22Rv1 (cell line): ENCODE measurements around the gene CARS1.

ENCODE experiments used
- ZFX ChIP-seq: fragments of 450-650 bp; IDR thresholded peaks from 2 replicates; pipeline ENCODE4 v1.6.1; 2017; ENCODE audit warnings: antibody characterized with exemption, borderline replicate concordance
- TF ChIP-seq, protein P1 (sequence below): fragments of 450-650 bp; IDR thresholded peaks from 2 replicates; pipeline ENCODE4 v1.5.1; 2017; ENCODE audit warnings: mild to moderate bottlenecking

DNA sequence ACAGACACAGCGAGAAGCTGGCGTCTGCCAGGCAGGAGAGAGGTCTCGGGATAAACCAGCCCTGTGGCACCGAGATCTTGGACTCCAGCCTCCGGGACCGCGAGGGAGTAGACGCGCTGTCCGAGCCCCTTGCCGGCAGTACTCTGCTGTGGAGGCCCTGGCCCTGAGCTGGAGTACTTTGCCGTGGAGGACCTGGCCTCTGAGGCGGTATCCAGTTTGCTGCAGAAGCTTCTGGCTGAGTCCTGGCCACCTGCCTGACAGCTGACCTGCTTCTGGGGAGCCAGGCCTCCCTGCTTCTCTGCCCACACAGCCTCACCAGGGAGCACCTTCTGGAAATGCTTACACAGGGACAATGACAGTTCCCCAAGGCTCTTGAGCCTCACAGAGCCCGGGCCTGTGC lies 31.6 kb upstream of the CARS1 start:
- TF ChIP-seq, protein P1, sequence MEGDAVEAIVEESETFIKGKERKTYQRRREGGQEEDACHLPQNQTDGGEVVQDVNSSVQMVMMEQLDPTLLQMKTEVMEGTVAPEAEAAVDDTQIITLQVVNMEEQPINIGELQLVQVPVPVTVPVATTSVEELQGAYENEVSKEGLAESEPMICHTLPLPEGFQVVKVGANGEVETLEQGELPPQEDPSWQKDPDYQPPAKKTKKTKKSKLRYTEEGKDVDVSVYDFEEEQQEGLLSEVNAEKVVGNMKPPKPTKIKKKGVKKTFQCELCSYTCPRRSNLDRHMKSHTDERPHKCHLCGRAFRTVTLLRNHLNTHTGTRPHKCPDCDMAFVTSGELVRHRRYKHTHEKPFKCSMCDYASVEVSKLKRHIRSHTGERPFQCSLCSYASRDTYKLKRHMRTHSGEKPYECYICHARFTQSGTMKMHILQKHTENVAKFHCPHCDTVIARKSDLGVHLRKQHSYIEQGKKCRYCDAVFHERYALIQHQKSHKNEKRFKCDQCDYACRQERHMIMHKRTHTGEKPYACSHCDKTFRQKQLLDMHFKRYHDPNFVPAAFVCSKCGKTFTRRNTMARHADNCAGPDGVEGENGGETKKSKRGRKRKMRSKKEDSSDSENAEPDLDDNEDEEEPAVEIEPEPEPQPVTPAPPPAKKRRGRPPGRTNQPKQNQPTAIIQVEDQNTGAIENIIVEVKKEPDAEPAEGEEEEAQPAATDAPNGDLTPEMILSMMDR, result no peak
- TF ChIP-seq ZFX, result no peak
